A549 (cell line): ENCODE results near the gene THADA.

Experiments used
- CBX2 ChIP-seq: fragments of 200-600 bp; sonication (generic); IDR thresholded peaks from 2 replicates; pipeline ENCODE4 v1.6.1; 2016; ENCODE audit warnings: low read depth, mild to moderate bottlenecking, borderline replicate concordance
- CBX8 ChIP-seq: fragments of 200-600 bp; sonication (generic); IDR thresholded peaks from 2 replicates; pipeline ENCODE4 v1.6.1; 2016
- EP300 ChIP-seq, 2 experiments: fragments of >200 bp; sonication (Bioruptor Twin); formaldehyde crosslinking; IDR thresholded peaks; 2 replicates in 1 of 2; 3 replicates in 1 of 2; pipeline ENCODE4 v1.6.1; 2016 to 2017
- ESRRA ChIP-seq: fragments of 150-350 bp; IDR thresholded peaks from 2 replicates; pipeline ENCODE4 v1.6.1; 2014; ENCODE audit warnings: mild to moderate bottlenecking, low read length, borderline replicate concordance
- POLR2A ChIP-seq: IDR thresholded peaks from 2 replicates; pipeline ENCODE4 v1.6.1; 2012; ENCODE audit warnings: mild to moderate bottlenecking, low read length
- RAD21 ChIP-seq, 2 experiments: fragments of >200 bp in 1 of 2; sonication (Bioruptor Twin) in 1 of 2; formaldehyde crosslinking in 1 of 2; IDR thresholded peaks in 1 of 2; conservative IDR thresholded peaks in 1 of 2; 2 replicates in 1 of 2; 3 replicates in 1 of 2; pipeline ENCODE4 v1.6.1; 2012 to 2018; ENCODE audit warnings: inconsistent platforms in 1 of 2
- TF ChIP-seq, protein P1 (sequence below): fragments of >200 bp; sonication (Bioruptor Twin); formaldehyde crosslinking; IDR thresholded peaks from 3 replicates; pipeline ENCODE4 v1.5.1; 2016
- TF ChIP-seq, protein P2 (sequence below): fragments of 450-650 bp; IDR thresholded peaks from 2 replicates; pipeline ENCODE4 v1.6.1; 2014; ENCODE audit warnings: antibody characterized with exemption

DNA sequence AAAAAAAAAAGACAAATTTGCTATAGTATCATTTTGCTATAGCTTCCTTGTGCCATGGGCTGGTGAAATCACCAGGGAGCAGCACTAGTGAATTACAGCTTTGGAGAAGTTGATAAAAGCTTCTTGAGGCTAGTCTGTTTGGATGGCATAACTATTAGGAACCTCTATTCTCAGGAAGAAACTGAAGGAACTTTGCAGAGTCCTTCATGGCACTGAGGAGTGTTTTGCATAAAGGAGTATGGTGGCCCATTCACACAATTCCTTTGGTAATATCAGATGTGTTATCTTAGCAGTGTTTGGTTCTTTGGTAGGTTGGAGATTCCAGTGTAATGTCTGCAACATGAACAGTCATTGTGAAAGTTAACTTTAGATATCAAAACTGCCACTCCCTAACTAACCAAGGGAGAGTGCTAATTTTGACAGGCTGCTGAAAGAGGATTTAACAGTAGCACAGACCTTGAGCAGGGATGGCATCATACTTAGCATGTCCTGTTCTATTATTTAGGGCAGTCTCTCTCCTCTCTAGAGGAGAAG lies 292.8 kb downstream of the THADA start:
- TF ChIP-seq RAD21 (conservative IDR thresholded peaks at IDR 0.05 in 1 of 2, IDR thresholded peaks at IDR 0.05 in 1 of 2) (no peak), POLR2A (no peak), ESRRA (no peak), CBX2 (no peak), CBX8 (no peak), EP300 (IDR thresholded peaks at IDR 0.05) (no peak)
- TF ChIP-seq, protein P1, sequence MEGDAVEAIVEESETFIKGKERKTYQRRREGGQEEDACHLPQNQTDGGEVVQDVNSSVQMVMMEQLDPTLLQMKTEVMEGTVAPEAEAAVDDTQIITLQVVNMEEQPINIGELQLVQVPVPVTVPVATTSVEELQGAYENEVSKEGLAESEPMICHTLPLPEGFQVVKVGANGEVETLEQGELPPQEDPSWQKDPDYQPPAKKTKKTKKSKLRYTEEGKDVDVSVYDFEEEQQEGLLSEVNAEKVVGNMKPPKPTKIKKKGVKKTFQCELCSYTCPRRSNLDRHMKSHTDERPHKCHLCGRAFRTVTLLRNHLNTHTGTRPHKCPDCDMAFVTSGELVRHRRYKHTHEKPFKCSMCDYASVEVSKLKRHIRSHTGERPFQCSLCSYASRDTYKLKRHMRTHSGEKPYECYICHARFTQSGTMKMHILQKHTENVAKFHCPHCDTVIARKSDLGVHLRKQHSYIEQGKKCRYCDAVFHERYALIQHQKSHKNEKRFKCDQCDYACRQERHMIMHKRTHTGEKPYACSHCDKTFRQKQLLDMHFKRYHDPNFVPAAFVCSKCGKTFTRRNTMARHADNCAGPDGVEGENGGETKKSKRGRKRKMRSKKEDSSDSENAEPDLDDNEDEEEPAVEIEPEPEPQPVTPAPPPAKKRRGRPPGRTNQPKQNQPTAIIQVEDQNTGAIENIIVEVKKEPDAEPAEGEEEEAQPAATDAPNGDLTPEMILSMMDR = no peak
- TF ChIP-seq, protein P2, sequence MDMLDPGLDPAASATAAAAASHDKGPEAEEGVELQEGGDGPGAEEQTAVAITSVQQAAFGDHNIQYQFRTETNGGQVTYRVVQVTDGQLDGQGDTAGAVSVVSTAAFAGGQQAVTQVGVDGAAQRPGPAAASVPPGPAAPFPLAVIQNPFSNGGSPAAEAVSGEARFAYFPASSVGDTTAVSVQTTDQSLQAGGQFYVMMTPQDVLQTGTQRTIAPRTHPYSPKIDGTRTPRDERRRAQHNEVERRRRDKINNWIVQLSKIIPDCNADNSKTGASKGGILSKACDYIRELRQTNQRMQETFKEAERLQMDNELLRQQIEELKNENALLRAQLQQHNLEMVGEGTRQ = no peak
